SKM-1 treated with dmso at 0.1 percent for 144 hours (cell line): Measurements from ENCODE around the gene RNPEPL1.
"Not testable (repeated sequence)": the region's sequence is repeated elsewhere in the genome, so short reads cannot be mapped to it uniquely, and the experiment has no call there.

Experiments
- DNase-seq: peaks from one replicate; lab custom pipeline; 2025; ENCODE audit not compliant: unreplicated experiment; lab: John Stamatoyannopoulos, UW

RNPEPL1 gene

GRCh38 chr2:240603081-240603835, 35.0 kb downstream of the RNPEPL1 start:
- DNase-seq = no peak

GRCh38 chr2:240603846-240604245, 35.6 kb downstream of the RNPEPL1 start:
- DNase-seq = no peak

DNA sequence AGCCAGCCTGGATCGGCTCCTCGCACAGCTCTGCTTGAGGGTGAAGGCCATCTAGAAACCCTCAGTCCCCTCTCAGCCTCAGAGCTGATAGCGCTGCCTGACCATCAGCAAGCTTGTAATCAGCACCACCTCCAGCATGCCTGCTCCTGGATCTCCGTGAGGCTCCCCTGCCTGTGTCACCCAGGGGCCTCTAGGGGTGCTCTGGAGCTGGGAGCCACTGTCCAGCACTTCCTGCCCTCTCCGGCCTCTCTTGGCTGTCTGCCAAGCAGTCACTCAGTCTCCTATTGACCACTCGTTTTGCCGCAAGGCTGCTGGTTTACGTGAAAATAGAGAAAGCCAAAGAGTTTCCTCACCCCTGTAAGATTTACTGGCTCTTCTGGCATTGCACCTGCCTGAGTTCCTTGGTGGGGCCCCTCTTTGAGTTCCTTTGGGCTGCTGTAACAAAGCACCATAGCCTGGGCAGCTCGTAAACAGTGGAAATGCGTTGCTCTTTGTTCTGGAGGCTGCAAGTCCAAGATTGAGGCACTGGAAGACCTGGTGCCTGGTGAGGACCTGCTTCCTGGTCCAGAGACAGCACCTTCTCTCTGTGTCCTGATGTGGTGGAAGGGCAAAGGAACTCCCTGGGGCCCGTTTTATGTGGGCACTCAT, 36.1 kb downstream of the RNPEPL1 start:
- DNase-seq = peak; percentile 62

GRCh38 chr2:240604939-240605716, 36.8 kb downstream of the RNPEPL1 start:
- no peak for DNase-seq

DNA sequence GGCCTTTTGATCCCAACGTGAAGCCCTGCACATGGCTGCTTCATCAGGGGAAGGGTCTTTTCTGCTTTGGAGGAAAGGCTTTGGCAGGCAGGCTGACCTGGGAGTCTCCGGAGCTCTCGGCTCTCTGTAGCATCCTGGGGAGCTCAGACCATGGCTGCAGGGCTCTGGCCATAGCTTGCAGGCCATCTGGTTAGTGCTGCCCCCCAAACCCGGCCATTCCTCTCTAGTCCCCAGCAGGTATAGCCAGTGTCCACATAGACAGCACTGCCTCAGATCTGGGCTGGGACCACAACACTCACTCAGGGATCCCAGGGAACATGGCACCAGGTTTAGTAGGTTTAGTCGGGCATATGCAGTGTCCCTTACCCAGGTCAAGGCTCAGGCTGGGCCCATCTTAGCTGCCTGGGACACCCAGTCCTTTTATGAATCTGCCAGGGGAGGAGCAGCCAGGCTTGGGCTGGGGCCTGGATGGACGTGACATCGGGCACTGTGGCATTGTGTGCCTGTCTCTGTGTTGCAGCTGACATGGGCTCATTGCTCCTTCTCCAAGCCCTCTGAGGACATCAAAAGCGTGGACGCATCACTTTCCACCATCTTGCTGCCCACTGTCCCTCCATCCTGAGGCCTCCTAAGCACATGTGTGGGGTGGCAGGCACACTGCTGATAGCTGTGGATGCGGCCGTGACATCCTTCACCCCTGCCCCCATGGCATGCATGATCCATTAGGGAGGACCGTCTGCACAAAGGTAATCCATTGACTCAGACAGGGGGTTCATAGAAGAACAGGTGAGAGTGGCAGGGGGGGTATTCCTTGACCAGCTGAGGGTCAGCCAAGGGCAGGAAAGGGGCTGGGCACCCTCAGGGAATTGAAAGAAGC, 37.8 kb downstream of the RNPEPL1 start:
- no peak for DNase-seq

- DNase-seq = peak; percentile 80
Observed at GRCh38 chr2:240611601-240612210, 43.4 kb downstream of the RNPEPL1 start.

DNA sequence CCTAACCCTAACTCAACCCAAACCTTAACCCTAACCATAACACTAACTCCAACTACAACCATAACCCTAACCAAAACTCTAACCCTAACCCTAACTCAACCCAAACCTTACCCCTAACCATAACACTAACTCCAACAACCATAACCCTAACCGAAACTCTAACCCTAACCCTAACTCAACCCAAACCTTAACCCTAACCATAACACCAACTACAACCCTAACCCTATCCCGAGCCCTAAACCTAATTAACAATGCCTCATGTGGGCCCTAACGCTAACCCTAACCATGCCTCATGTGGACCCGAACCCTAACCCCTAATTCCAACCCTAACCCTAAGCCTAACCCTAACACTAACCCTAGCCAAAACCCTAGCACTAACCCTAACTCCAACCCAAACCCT, 45.5 kb downstream of the RNPEPL1 start:
- DNase-seq = no peak

DNA sequence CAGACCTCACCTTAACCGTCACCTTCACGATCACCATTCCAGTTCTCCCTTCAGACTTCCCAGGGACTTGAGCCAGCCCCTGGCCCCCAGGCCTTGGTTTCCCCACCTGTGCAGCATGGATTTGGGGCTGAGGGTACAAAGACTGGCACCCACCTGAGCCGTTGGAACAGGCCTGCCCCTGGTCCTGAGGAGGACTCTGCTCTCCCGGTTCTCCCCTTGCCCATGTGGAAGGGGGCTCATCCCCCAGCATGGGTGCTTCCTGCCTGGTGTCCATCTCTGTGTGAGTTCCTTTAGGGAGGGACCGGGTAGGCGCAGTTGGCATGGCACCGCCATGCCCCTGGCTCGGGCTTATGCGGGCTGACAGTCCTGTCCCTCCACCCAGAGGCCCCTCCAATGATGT, 46.1 kb downstream of the RNPEPL1 start:
- no peak for DNase-seq

- no peak for DNase-seq
Observed at GRCh38 chr2:240615396-240615795, 47.1 kb downstream of the RNPEPL1 start.

GRCh38 chr2:240615820-240616547, 47.7 kb downstream of the RNPEPL1 start:
- no peak for DNase-seq

DNA sequence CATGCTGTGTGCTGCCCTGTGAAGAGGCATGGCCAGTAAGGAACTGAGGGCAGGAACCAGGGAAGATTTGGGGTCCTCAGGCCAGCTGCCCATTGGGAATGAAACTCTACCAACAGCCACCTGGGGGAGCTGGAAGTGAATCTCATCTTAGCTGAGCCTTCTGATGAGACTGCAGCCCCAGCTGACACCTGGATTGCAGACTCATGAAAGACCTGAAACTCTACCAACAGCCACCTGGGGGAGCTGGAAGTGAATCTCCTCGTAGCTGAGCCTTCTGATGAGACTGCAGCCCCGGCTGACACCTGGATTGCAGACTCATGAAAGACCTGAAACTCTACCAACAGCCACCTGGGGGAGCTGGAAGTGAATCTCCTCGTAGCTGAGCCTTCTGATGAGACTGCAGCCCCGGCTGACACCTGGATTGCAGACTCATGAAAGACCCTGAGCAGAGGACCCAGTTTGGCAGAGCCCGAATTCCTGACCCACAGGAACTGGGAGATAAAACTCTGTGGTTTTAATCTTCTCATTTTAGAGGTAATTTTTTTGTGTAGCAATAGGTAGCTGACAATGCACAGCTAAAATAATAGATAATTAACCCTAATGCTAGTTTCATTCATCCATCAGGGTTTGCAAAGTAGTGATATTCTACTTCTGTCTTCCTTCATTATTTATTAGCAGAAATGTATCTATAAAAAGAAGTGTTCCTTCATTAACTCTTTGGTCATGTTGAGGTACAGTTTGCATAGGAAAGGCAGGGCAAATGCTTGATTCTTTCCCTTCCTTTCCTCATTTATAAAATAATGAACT, 48.8 kb downstream of the RNPEPL1 start:
- not testable (repeated sequence) for DNase-seq

- no peak for DNase-seq
Observed at GRCh38 chr2:240618776-240619175, 50.5 kb downstream of the RNPEPL1 start.

- DNase-seq = no peak
Observed at GRCh38 chr2:240619506-240620148, 51.3 kb downstream of the RNPEPL1 start.

GRCh38 chr2:240620149-240620731, 52.0 kb downstream of the RNPEPL1 start:
- no peak for DNase-seq

DNA sequence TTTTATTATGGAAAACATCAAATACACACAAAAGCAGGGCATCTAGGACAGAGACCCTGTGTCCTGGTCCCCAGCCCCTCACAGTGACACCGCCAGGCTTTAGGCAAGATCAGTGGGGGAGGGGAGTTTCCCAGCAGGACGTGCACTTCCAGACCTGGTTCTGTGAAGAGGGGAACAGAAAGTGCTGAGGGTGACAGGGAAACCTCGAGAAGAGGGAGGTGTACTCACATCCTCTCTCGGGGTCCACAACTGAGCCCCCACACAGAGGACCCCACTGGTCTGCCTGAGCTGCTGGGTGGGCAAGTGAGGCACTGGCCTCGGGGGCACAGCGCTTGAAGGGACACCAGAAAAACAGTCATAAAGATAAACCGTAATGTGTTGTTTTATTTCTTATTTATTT, 52.6 kb downstream of the RNPEPL1 start:
- DNase-seq = no peak

GRCh38 chr2:240622060-240622411, 53.8 kb downstream of the RNPEPL1 start:
- DNase-seq = no peak

DNA sequence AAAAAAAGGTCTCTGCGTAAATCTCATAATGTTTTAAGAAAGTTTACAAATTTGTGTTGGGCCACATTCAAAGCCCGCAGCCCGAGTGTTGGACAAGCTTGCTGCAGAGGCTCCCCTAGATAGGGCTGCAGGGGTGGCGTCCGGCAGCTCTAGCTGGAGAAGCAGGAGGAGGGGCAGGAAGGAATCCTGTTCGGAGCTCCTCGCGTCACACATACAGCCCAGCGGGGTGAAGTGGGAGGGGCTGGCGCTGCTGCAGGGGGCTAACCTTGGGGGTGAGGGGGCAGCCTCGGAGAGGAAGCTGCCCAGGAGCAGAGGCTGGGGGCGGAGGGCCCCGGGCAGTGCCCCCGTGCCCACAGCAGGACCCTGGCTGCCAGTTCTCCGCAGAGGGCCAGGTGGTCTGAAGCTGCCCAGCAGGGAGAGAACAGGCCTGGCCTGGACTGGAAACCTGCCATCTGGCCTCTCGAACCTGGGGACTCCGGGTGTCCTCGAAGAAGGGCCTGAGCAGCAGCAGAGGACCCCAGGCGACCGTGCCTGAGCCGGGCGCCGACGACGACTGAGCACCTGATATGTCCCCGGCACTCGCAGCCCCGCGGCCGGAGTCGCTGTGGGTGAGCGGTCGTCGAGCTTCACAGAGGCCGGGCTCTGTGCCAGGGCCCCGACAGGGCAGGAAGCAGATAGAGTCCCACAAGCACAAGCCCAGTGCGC, 54.4 kb downstream of the RNPEPL1 start:
- no peak for DNase-seq
